ENCODE measurements around the gene KCP. TPM values are rescaled to one million over a fixed set of nuclear protein-coding genes. Genes with fewer than 3 reads are reported as not detected.

KCP gene
- total RNA-seq, 1 donor from 2014 or later: 1.8 TPM

DNA sequence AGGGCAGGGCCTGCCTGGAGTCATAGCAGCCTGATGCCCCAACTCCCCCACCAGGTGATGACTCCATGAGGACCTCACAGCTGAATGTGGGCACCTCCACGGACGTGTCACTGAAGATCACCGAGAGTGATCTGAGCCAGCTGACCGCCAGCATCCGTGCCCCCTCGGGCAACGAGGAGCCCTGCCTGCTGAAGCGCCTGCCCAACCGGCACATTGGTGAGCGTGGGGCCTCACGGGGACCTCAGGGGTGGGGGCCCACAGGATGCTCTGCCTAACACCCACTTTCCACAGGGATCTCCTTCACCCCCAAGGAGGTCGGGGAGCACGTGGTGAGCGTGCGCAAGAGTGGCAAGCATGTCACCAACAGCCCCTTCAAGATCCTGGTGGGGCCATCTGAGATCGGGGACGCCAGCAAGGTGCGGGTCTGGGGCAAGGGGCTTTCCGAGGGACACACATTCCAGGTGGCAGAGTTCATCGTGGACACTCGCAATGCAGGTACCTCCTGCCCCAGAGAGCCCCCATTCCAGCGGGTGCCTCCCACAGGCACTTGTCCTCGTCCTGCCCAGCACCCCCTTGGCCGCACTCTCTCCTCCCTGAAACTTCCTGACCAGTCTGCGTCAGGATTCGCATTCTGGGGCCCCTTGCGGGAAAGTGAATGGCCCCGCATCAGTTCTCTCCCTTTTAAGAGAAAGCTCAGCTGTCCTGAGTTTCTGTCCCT, 57.8 kb downstream of the KCP start:
- no peak for ATAC-seq
- intact Hi-C loops (cut with DNase I): no loop called here

GRCh38 chr7:128849804-128850490, 60.6 kb downstream of the KCP start:
- intact Hi-C loops (cut with DNase I): no loop called here
- DNase-seq (ENCODE audit: low spot score): no peak
- no peak for ATAC-seq

More for the DNA sequence above, 57.8 kb downstream of the KCP start:
- DNase-seq (ENCODE audit: low spot score): no peak

- no peak for ATAC-seq
- intact Hi-C loops (cut with DNase I): no loop called here
- no peak for DNase-seq (ENCODE audit: low spot score)
Observed at GRCh38 chr7:128849156-128849515, 61.4 kb downstream of the KCP start.

DNA sequence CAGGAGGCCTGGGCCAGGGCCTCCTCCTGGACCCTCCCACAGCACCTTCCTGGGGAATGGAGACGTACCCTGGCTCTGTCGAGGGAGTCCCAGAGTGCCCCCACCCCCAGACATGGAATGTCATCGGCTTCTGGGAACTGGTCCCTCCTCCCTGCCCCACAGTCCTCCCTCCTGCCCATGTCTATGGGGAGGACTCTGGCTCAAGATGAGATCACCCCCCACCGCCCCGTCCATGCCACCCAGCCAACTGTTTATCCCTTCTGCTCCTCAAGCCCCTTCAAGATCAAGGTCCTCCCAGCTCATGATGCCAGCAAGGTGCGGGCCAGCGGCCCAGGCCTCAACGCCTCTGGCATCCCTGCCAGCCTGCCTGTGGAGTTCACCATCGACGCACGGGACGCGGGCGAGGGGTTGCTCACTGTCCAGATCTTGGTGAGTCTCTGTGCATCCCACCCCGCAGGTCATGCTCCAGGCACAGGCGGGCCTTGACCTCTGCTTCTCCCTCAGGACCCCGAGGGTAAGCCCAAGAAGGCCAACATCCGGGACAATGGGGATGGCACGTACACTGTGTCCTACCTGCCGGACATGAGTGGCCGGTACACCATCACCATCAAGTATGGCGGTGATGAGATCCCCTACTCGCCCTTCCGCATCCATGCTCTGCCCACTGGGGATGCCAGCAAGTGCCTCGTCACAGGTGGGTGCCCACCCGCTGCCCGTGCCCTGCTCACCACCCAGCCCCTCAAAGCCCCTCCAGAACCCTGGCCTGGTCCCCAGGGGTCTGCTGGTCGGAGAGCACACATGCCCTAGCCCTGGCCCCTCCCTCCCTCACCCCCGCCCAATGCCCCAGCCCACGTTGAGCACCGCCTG, 62.0 kb downstream of the KCP start:
- DNase-seq (ENCODE audit: low spot score) (no peak), ATAC-seq (no peak)
- intact Hi-C loops (cut with DNase I): no loop called here

GRCh38 chr7:128847721-128848211, 62.7 kb downstream of the KCP start:
- no peak for DNase-seq (ENCODE audit: low spot score)
- ATAC-seq: no peak
- intact Hi-C loops (cut with DNase I): no loop called here

GRCh38 chr7:128846781-128847444, 63.6 kb downstream of the KCP start:
- DNase-seq (ENCODE audit: low spot score) (no peak), ATAC-seq (no peak)
- intact Hi-C loops (cut with DNase I): no loop called here

GRCh38 chr7:128845987-128846386, 64.5 kb downstream of the KCP start:
- intact Hi-C loops (cut with DNase I): no loop called here
- ATAC-seq (no peak), DNase-seq (ENCODE audit: low spot score) (no peak)

DNA sequence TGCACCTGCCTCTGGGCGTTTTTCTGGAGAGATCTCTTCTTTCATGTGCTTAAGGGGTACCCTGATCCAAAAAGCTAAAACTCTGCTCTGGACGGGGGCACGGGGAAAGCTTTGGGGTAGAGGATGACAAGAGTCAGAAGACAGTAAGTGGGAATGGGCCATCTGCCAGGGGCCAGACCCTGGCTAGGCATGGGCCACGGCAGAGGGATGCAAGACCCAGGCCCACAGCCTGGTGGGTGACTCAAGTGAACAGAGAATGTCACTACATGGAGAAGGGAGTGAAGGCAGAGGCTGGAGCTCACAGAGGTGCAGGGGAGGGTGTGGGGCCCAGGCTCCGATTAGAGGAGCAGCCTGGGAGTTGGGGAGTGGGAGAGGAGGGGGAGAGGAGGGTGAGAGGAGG, 65.0 kb downstream of the KCP start:
- no peak for DNase-seq (ENCODE audit: low spot score)
- intact Hi-C loops (cut with DNase I): no loop called here
- no peak for ATAC-seq

- ATAC-seq (no peak), DNase-seq (ENCODE audit: low spot score) (no peak)
- intact Hi-C loops (cut with DNase I): no loop called here
Observed at GRCh38 chr7:128844777-128845311, 65.7 kb downstream of the KCP start.

DNA sequence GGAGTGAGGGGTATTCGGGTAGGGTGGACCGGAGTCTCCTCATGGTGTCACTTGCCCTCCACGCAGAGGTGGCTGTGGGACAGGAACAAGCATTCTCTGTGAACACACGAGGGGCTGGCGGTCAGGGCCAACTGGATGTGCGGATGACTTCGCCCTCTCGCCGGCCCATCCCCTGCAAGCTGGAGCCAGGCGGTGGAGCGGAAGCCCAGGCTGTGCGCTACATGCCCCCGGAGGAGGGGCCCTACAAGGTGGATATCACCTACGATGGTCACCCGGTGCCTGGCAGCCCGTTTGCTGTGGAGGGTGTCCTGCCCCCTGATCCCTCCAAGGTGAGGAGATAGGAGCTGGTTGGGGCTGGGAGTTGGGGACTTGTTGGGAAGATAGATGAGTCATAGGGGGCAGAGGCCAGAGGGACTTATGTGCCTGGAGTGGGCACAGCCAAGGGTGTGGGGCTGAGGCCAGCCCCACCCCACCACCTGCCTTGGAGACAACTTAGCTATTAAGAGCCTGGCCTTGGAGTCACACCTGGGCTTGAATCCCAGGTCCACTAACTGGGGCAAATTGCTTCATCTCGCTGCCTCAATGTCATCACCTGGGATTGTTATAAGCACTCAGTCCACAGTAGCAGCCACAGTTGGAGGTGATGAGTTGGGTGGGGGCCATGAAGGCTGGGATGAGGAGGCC, 66.4 kb downstream of the KCP start:
- no peak for ATAC-seq
- no peak for DNase-seq (ENCODE audit: low spot score)
- intact Hi-C loops (cut with DNase I): no loop called here

DNA sequence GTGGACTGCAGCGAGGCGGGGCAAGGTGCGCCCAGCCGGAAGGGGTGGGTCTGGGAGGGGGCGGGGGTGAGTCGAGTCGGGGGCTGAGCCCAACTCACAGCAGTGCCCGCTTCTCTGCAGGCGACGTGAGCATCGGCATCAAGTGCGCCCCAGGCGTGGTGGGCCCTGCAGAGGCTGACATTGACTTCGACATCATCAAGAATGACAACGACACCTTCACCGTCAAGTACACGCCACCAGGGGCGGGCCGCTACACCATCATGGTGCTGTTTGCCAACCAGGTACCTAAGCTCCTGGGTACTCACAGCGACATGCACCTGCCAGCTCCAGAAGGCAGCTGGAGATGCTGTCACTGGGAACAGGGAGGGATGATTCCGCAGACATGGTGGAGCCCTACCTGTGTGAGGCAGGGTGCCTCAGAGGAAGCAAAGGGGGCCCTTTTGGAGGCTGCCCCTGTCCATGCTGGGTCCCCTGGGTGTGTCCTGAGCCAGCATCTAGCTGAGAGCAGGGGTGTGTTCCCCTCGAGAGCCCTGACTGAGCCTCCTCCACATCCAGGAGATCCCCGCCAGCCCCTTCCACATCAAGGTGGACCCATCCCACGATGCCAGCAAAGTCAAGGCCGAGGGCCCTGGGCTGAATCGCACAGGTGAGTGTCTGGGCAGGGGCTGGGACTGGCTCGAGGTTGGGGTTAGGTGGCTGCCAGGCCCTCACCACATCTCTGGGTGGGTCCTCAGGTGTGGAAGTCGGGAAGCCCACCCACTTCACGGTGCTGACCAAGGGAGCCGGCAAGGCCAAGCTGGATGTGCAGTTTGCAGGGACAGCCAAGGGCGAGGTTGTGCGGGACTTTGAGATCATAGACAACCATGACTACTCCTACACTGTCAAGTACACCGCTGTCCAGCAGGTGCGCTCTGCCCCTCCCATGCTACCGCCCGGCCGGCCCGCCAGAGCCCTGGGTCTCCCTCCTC, 67.6 kb downstream of the KCP start:
- intact Hi-C loops (cut with DNase I): no loop called here
- ATAC-seq: no peak
- peak; percentile 51 for DNase-seq (ENCODE audit: low spot score)

DNA sequence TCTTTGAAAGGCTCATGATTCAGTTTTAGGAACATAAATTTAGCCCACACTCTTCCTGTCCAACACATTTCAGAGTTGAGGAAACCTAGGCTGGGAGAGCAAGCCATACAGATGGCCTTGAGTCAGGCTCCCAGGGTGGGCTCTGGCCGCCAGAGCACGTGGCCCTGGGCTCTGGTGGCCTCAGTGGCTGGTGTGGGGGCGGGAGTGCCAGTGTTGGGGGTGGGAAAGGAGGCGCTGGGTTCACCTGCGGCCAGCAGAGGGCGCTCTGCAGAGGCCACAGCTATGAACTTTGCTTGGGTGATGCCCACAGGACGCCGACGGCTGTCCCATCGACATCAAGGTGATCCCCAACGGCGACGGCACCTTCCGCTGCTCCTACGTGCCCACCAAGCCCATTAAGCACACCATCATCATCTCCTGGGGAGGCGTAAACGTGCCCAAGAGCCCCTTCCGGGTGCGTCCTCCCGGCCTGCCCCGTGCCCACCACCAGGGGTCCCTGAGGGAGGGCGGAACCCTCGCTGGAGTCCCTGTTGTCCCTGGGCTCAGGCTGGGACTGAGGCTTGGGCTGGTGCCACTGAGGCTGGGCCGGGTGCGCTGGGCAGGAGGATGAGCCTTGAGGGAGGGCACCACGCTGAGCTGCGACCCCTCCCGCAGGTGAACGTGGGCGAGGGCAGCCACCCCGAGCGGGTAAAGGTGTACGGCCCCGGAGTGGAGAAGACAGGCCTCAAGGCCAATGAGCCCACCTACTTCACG, 68.4 kb downstream of the KCP start:
- DNase-seq (ENCODE audit: low spot score) (peak; percentile 60), ATAC-seq (peak; percentile 21)

DNA sequence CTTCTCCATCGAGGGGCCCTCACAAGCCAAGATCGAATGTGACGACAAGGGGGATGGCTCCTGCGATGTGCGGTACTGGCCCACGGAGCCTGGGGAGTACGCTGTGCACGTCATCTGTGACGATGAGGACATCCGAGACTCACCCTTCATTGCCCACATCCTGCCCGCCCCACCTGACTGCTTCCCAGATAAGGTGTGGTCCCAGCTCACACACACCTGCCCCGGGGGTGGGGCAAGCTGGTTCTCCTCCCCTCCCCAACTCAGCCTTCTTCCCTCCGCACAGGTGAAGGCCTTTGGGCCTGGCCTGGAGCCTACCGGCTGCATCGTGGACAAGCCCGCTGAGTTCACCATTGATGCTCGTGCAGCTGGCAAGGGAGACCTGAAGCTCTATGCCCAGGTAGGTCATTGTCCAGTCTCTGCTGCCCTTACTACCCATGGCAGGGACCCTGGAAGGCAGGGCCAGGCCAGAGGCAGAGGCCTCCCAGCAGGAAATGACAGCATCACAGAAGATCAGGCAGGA, 69.3 kb downstream of the KCP start:
- ATAC-seq (no peak), DNase-seq (ENCODE audit: low spot score) (peak; percentile 56)

More for the DNA sequence above, 68.4 kb downstream of the KCP start:
- intact Hi-C loops (cut with DNase I): no loop called here

DNA sequence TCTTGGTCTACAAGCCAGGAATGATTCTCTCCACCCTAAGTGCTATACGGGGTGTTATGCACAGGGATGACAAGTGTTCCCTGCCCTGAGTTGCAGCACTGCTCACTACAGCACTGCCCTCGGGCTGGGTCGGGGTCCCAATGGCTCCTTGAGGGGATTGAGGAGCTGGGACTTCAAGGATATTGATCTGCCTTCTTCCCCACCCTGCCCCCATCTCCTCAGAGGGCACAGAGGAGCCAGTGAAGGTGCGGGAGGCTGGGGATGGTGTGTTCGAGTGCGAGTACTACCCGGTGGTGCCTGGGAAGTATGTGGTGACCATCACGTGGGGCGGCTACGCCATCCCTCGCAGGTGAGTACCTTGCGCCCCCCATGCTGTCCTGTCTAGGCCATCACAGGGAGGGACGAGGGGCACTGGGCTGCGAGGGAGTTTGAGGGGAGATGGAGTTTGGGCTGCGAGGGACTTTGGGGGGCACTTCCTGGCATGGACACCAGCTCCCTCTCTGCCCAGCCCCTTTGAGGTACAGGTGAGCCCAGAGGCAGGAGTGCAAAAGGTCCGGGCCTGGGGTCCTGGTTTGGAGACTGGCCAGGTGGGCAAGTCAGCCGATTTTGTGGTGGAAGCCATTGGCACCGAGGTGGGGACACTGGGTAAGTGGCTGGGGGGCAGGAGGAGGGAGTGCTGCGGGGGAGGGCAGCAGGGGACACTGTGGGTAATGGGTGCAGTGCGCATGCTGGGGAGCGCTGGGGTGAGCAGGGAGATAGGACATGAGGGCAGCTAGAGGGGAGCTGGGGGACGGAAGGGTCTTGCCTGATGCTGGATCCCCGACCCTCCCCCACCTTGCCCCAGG, 70.0 kb downstream of the KCP start:
- intact Hi-C loops (cut with DNase I): no loop called here
- DNase-seq (ENCODE audit: low spot score) (peak; percentile 51), ATAC-seq (no peak)

More for the DNA sequence above, 69.3 kb downstream of the KCP start:
- intact Hi-C loops (cut with DNase I): no loop called here

DNA sequence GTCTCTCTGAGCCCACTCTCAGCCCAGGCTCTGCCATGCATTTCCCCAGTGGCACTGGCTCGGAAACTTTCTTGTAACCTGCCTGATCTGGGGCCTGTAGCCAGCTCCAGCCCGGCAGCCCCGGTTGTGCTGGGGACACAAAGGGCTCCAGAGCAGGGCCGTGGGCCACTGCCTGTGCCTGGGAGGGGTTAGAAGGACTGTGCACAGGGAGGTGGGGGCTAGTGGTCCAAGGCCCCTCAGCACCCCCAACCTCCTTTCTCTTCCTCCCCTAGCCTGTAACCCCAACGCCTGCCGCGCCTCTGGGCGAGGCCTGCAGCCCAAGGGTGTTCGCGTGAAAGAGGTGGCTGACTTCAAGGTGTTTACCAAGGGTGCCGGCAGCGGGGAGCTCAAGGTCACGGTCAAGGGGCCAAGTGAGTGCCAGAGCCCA, 70.7 kb downstream of the KCP start:
- ATAC-seq (no peak), DNase-seq (ENCODE audit: low spot score) (no peak)
- intact Hi-C loops (cut with DNase I): no loop called here

All from sciatic nerve (tissue), 2 donors.